Measurements from ENCODE around the gene COL4A6.

DNA sequence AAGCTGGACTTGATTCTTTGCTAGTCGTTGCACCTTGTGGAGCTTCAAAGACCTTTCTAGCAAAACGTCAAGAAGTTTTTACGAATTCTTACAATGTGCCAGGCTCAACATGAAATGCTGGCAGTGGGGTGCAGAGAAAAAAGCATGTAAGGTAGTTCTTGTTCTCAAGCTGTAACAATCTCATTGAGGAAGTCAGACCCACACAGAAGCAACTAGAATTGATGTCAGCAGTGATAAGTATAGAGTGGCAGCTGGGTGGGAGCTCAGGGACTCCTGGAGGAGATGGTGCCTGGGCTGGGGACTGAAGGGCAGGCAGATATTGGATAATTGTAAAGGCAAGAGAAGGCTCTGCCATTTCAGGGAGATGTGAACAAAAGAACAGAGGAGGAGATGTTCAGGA lies 264.3 kb downstream of the COL4A6 start:
- no peak for TF ChIP-seq POLR2AphosphoS5 (IDR thresholded peaks at IDR 0.05)
- no peak for TF ChIP-seq EZH2 (IDR thresholded peaks at IDR 0.05; ENCODE audit: borderline replicate concordance, insufficient read depth, low read length, poor library complexity, severe bottlenecking)
- TF ChIP-seq, protein P1, sequence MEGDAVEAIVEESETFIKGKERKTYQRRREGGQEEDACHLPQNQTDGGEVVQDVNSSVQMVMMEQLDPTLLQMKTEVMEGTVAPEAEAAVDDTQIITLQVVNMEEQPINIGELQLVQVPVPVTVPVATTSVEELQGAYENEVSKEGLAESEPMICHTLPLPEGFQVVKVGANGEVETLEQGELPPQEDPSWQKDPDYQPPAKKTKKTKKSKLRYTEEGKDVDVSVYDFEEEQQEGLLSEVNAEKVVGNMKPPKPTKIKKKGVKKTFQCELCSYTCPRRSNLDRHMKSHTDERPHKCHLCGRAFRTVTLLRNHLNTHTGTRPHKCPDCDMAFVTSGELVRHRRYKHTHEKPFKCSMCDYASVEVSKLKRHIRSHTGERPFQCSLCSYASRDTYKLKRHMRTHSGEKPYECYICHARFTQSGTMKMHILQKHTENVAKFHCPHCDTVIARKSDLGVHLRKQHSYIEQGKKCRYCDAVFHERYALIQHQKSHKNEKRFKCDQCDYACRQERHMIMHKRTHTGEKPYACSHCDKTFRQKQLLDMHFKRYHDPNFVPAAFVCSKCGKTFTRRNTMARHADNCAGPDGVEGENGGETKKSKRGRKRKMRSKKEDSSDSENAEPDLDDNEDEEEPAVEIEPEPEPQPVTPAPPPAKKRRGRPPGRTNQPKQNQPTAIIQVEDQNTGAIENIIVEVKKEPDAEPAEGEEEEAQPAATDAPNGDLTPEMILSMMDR (IDR thresholded peaks at IDR 0.05; ENCODE audit: poor library complexity, severe bottlenecking): no peak
- TF ChIP-seq TAF1 (IDR thresholded peaks at IDR 0.05; ENCODE audit: low read depth): no peak

All from neural cell (in vitro differentiated cells).